Measurements from ENCODE around the gene CFAP161. TPM values are rescaled to one million over a fixed set of nuclear protein-coding genes. Genes with fewer than 3 reads are reported as not detected.

CFAP161 gene
- total RNA-seq, 2 donors from 2014 or later, result 2.9 TPM; not detected in 1

GRCh38 chr15:81101894-81102815 is 31.9 kb upstream of the CFAP161 start:
- TF ChIP-seq POLR2A (IDR thresholded peaks at IDR 0.05), result no peak
- TF ChIP-seq POLR2AphosphoS5 (IDR thresholded peaks at IDR 0.05), result no peak
- intact Hi-C loops (cut with DNase I), result loop anchor here (10.0 kb wide), 1 partner anchor 303 kb away; no protein-coding TSS in a partner anchor
- Histone ChIP-seq H3K27me3 (replicated peaks; ENCODE audit: insufficient read depth) (no peaks in the 10 kb centered on the region), H3K4me3 (no peak overlapping the region), H3K9me3 (no peaks in the 10 kb centered on the region), H3K4me1 (replicated peaks) (no peaks in the 10 kb centered on the region), H3K36me3 (no peaks in the 10 kb centered on the region), H3K27ac (no peak overlapping the region)
- 82% methylated on average over 7 of the region's 7 CpGs for WGBS
- DNase-seq (ENCODE audit: low spot score), result no peak

GRCh38 chr15:81103857-81104256 is 30.2 kb upstream of the CFAP161 start:
- no peak overlapping the region for H3K27ac ChIP-seq
- H3K36me3 ChIP-seq, result no peaks in the 10 kb centered on the region
- H3K4me1 ChIP-seq (replicated peaks), result no peaks in the 10 kb centered on the region
- no peak overlapping the region for H3K4me3 ChIP-seq
- intact Hi-C loops (cut with DNase I), result loop anchor here (10.0 kb wide), 1 partner anchor 301 kb away; no protein-coding TSS in a partner anchor
- H3K9me3 ChIP-seq, result no peaks in the 10 kb centered on the region
- 94% methylated on average over 1 of the region's 1 CpG for WGBS
- TF ChIP-seq POLR2A (IDR thresholded peaks at IDR 0.05) (no peak), POLR2AphosphoS5 (IDR thresholded peaks at IDR 0.05) (no peak)
- H3K27me3 ChIP-seq (replicated peaks; ENCODE audit: insufficient read depth), result no peaks in the 10 kb centered on the region
- no peak for DNase-seq (ENCODE audit: low spot score)

- H3K27ac ChIP-seq, result no peak overlapping the region
- intact Hi-C loops (cut with DNase I), result loop anchor here (10.0 kb wide), 1 partner anchor 299 kb away; no protein-coding TSS in a partner anchor
- TF ChIP-seq POLR2A (IDR thresholded peaks at IDR 0.05) (no peak), POLR2AphosphoS5 (IDR thresholded peaks at IDR 0.05) (no peak), CTCF (IDR thresholded peaks at IDR 0.05) (no peak)
- H3K27me3 ChIP-seq (replicated peaks; ENCODE audit: insufficient read depth), result no peaks in the 10 kb centered on the region
- no peak overlapping the region for H3K4me3 ChIP-seq
- 85% methylated on average over 4 of the region's 4 CpGs for WGBS
- H3K9me3 ChIP-seq, result no peaks in the 10 kb centered on the region
- no peaks in the 10 kb centered on the region for H3K4me1 ChIP-seq (replicated peaks)
- DNase-seq (ENCODE audit: low spot score), result no peak
- no peaks in the 10 kb centered on the region for H3K36me3 ChIP-seq
Observed at GRCh38 chr15:81105545-81105944, 28.5 kb upstream of the CFAP161 start.

- no peaks in the 10 kb centered on the region for H3K9me3 ChIP-seq
- H3K27ac ChIP-seq, result no peak overlapping the region
- intact Hi-C loops (cut with DNase I), result loop anchor here (2.0 to 10.0 kb wide), 2 partner anchors 158 to 298 kb away; no protein-coding TSS in a partner anchor
- H3K36me3 ChIP-seq, result no peaks in the 10 kb centered on the region
- H3K27me3 ChIP-seq (replicated peaks; ENCODE audit: insufficient read depth), result no peaks in the 10 kb centered on the region
- H3K4me1 ChIP-seq (replicated peaks), result no peaks in the 10 kb centered on the region
- H3K4me3 ChIP-seq, result no peak overlapping the region
- DNase-seq (ENCODE audit: low spot score), result peak; percentile 51
- WGBS, result 37% methylated on average over 6 of the region's 6 CpGs
- TF ChIP-seq POLR2AphosphoS5 (IDR thresholded peaks at IDR 0.05) (peak; percentile 34), CTCF (IDR thresholded peaks at IDR 0.05) (peak; percentile 42 to 81 (median 76)), POLR2A (IDR thresholded peaks at IDR 0.05) (no peak)
Observed at GRCh38 chr15:81106560-81106959, 27.5 kb upstream of the CFAP161 start.

GRCh38 chr15:81107889-81108288 is 26.2 kb upstream of the CFAP161 start:
- intact Hi-C loops (cut with DNase I), result loop anchor here (2.0 to 10.0 kb wide), 2 partner anchors 157 to 297 kb away; no protein-coding TSS in a partner anchor
- WGBS, result 79% methylated on average over 4 of the region's 4 CpGs
- no peak for DNase-seq (ENCODE audit: low spot score)
- Histone ChIP-seq H3K27ac (no peak overlapping the region), H3K4me1 (replicated peaks) (no peaks in the 10 kb centered on the region), H3K4me3 (no peak overlapping the region), H3K36me3 (no peaks in the 10 kb centered on the region), H3K27me3 (replicated peaks; ENCODE audit: insufficient read depth) (no peaks in the 10 kb centered on the region), H3K9me3 (no peaks in the 10 kb centered on the region)
- no peak for TF ChIP-seq CTCF (IDR thresholded peaks at IDR 0.05)
- no peak for TF ChIP-seq POLR2A (IDR thresholded peaks at IDR 0.05)
- no peak for TF ChIP-seq POLR2AphosphoS5 (IDR thresholded peaks at IDR 0.05)
